HG03565 (cell line): ENCODE measurements around the gene TEX261.
"Not testable (repeated sequence)": the region's sequence is repeated elsewhere in the genome, so short reads cannot be mapped to it uniquely, and the experiment has no call there.

ENCODE experiments used
- ATAC-seq: cut with Tn5 transposase; IDR thresholded peaks from one replicate; pipeline ENCODE4 v1.9.1; 2021; ENCODE audit warnings: mild to moderate bottlenecking, moderate library complexity; ENCODE audit not compliant: unreplicated experiment

TEX261 gene

DNA sequence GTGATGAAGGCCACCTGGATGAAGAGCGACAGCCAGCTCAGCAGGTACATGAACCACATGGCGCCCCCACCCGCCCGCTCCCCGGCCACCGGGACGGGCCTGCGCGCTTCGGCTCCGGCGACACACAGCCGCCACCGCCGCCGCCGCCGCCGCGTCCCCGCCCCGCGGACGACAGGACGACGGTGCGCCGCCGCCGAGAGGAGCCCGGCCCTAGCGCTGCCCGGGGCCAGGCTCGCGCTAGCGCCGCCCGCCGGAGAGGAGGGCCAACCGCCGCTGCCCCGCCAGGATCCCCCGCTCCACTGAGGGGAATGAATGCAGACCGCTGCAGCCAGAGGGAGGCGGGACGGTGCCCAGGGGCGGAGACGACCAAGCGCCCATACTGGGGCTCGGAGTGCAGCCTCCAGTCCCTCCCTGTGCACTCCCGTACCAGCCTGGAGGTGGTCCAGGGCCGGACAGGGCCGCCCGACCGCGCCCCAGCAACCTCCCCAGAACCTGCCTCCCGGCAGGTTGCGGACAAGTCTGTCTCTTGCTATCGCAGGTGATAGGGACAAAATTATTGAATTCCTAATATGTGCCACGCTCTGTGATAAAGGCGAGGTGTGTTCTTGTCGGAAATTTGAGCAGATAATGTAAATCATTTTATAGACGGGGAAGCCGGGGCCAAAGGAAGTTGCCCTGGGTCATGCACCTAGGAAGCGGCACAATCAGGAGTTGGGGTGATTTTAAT, at the start of gene TEX261:
Gene TEX261, minus strand, starts transcription at position 175 of the 727 bp plus-strand sequence. Its CDS starts 116 bp downstream, at position 59.
- peak; percentile 93 for ATAC-seq

- no peak for ATAC-seq
Observed at GRCh38 chr2:71043531-71044407, 49.1 kb upstream of the TEX261 start.

DNA sequence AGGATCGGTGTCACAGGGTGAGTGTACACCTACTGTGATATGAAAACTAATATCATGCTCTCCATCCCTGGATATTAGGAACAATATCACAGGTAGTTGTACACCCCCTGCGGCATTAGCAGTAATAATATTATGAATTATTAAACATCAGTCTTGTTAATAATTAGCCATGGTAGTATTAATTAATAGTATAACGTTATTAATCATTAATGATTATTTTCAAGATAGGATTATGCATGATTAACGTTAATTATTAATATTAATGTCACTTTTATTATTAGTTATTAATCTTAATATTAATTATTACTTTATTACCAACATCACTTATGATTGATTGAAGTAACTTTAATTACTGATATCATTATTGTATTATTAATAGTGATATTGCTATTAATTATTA, 47.6 kb upstream of the TEX261 start:
- no peak for ATAC-seq

- ATAC-seq = not testable (repeated sequence)
Observed at GRCh38 chr2:71036296-71036695, 41.6 kb upstream of the TEX261 start.

DNA sequence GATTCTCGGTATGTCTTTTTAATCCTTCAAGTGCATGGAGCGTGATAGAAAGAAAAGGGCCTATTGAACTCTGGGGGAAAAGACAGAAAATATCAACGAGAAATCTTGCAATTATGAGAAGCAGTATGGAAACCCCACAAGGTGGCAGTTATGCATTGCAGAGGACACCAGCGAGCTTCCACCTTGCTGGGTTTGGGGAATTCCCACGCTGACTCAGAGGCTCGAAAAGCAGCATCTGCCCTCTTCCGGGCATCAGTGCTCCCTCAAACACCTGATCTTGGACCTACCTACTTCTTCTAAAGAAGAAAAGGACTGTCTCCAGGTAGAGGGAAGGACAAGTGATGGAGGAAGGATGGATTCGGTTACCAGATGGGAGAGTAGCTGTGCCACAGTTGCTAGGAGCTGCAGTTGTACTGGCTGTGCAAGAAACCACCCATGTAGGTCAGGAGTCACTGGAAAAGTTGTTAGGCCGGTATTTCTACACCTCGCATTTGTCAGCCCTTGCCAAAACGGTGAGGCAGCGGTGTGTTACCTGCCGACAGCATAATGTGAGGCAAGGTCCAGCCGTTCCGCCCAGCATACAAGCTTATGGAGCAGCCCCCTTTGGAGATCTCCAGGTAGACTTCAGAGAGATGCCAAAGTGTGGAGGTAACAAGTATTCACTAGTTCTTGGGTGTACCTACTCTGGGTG, 29.0 kb upstream of the TEX261 start:
- not testable (repeated sequence) for ATAC-seq

DNA sequence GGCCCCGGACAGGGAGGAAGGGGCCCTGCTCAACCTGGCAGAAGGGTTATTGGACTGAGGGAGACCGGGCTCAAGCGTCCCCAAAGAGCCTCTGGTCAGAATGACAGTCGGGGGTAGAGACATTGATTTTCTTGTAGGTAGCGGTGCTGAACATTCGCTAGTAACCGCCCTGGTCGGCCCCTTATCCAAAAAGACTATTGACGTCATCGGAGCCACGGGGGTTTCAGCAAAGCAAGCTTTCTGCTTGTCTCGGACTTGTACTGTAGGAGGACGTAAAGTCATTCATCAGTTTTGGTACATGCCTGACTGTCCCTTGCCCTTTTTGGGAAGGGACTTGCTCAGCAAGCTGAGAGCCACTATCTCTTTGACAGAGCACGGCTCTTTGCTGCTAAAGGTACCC, 26.7 kb upstream of the TEX261 start:
- ATAC-seq = not testable (repeated sequence)

DNA sequence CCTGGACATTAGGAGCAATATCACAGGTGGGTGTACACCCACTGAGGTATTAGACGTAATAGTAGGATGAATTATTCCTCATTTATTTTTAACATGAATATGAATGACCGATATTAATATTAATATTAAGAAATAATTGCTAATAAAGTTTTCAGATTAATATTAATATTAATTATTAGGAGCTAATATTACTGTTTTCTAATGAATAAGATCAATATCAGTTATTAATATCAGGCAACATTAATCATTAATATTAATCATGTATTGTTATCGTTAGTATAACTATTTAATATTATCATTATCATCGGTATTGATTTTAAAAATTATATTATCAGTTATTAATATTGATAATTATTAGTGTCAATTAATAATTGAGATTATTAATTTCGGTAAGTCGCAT, 25.3 kb upstream of the TEX261 start:
- ATAC-seq = not testable (repeated sequence)

DNA sequence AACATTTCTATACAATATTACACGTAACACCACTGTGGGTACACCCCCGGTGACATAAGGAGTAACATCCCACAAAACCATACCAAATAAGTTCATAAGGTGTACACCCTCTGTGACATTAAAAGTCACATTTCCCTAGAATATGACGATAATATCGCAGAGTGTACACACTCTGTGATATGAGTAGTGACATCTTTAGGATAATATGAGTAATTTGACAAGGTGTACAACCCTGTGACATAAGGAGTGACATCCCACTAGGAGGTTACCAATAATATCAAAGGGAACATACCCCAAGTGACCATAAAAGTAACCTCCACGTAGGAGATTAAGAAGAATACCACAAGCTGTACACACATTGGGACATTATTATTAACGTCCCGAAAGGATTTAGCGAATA, 24.0 kb upstream of the TEX261 start:
- no peak for ATAC-seq

- not testable (repeated sequence) for ATAC-seq
Observed at GRCh38 chr2:71011786-71012185, 17.1 kb upstream of the TEX261 start.

DNA sequence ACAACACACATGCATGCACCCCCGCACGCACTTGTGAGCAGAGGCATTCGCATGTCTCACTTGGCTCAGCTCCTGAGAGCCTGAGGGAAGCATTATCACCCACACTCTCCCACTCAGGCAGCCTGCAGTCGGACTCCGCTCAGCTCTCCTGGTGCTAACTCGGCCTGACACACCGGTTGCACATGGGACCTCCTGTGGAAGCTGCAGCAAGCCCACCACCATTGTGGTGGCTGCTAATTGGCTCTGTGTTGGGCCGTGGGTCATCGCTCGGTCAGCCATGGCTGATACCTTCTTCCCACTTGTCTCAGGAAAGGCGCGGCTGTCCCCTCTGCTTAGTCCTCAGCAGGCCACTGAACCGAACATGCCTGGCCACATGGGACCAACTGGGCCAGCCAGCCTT, 13.7 kb upstream of the TEX261 start:
- ATAC-seq = no peak

DNA sequence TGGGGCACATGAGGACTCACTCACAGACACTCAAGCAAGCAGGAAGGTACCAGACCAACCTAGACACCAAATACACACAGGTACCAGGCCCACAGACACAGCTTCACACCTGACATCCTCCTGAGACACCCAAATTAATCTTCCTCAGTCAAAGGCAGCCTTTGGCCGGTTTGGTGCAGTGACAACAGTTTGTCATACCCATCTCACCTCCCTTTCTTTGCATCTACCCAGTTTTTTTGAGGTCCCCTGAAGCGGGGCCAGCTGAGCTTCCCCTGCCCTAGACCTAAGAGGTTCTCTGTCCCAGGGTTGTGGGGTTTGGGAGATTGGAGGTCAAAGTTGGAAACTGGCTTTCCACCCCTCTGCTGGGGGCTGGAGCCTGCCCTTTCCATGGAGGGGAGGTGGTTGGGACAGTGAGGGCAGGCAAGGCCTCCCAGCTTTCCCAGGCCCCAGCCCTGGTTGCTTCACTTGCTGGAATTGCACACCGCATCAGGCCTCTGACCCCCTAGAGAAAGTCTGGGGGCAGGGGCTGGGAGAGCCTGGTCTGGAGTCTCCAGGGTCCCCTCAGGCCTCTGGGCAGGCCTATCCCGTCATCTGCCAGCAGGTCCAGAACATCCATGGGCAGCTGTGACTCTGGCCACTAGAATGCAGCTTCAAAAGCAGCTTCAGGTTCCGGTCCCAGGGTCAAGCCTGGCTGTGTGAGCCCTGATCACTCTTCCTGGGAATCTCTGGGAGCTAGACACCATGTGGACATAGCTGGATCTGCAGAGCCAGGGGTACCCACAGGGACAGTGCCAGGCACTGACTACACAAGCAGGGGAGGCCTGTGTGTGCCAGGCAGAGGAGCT, 12.5 kb upstream of the TEX261 start:
- ATAC-seq = no peak

DNA sequence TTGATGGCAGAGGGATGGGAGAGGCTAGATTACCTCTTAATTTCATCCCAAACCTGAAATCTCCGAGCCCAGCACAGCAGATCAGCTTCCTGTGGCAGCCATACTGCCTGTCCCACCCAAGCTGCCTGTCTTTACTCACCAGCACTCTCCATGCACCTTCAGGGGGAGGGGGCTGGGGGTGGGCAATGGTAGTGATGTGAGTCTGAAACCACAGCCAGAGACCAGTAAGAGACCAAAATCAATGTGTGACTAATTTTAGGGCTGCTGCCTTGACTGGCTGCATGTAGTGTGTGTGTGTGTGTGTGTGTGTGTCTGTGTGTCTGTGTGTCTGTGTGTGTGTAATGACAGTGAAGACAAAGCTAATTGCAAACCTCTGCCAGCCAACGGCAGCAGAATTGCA, 11.7 kb upstream of the TEX261 start:
- ATAC-seq = no peak

DNA sequence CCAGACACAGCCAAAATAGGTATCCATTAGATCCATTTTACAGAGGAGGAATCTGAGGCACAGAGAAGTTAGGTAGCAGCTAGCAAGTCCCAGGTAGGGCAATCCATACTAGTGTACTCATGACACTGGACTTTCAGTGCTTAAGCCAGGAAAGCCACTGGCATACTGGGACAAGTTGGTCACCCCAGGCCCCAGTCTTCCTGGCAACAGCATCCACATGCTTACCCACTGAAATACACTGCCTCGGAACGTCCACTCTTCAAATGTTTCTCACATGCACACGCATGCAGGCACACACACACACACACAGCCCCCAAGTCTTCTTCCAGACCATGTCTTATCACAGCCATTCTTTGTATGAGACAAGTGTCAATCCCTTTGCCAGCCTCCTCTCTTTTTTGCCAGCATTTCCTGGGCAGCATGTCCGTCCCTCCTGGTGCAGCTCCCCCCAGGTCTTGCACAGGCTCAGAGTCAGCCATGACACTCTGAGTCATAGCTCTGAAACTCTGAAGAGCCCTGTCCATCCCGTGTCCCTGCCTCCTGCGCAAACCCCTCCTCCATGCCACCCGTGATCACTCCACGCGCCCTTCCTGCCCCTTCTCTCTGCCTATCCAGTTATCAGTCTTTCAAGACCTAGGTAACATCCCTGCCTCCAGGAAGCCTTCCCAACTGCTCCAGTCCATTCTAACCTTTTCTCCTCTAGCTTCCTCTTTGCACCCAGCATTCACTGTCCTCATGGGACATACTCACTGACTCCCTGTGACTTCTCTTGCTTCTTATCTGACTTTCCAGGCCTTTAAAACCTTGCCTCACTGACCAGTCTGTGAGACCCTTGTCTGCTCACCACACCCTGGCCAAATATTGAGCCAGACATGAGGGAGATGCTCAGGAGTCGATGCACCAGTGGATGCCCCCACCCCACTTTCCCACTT, 10.9 kb upstream of the TEX261 start:
- no peak for ATAC-seq

DNA sequence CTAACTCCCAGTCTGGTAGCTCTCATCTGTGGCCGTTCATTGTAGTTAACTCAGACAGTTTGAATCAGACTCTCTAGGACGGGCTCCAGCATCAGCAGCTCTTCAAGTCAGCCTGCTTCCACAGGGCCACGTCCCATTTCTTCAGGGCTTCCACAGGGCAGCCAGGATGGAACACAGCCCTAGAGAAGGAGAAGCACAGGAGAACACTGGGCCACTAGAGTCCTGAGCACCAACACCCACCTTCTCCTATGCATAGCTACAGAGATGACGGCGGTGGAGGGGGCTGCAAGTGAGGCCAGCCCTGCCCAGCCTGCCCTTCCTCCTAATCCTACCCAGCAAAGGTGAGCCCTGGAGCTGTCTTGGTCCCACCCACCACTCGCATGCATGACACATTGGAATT, 10.2 kb upstream of the TEX261 start:
- ATAC-seq = no peak

GRCh38 chr2:71003966-71004755, 9.5 kb upstream of the TEX261 start:
- ATAC-seq = no peak

- no peak for ATAC-seq
Observed at GRCh38 chr2:71003396-71003795, 8.7 kb upstream of the TEX261 start.

GRCh38 chr2:71001981-71002570, 7.4 kb upstream of the TEX261 start:
- ATAC-seq = no peak

DNA sequence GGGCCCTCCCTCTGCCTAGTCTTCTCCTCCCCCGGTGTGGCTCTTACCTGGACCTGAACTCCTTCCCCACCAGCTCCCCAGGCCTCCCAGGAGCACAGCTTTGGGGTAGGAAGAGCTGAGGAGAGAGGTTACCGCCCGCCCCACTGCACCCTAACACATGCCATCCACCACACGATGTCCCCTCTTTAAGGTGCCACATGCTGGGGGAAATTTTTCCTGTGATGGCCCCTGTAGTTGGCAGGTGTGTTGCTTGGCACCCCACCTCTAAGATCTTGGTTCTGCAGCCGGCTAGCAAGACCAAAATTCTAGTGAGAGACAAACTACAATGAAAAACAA, 6.9 kb upstream of the TEX261 start:
- no peak for ATAC-seq
